ENCODE data around the gene CYP2W1.

CYP2W1 gene

DNA sequence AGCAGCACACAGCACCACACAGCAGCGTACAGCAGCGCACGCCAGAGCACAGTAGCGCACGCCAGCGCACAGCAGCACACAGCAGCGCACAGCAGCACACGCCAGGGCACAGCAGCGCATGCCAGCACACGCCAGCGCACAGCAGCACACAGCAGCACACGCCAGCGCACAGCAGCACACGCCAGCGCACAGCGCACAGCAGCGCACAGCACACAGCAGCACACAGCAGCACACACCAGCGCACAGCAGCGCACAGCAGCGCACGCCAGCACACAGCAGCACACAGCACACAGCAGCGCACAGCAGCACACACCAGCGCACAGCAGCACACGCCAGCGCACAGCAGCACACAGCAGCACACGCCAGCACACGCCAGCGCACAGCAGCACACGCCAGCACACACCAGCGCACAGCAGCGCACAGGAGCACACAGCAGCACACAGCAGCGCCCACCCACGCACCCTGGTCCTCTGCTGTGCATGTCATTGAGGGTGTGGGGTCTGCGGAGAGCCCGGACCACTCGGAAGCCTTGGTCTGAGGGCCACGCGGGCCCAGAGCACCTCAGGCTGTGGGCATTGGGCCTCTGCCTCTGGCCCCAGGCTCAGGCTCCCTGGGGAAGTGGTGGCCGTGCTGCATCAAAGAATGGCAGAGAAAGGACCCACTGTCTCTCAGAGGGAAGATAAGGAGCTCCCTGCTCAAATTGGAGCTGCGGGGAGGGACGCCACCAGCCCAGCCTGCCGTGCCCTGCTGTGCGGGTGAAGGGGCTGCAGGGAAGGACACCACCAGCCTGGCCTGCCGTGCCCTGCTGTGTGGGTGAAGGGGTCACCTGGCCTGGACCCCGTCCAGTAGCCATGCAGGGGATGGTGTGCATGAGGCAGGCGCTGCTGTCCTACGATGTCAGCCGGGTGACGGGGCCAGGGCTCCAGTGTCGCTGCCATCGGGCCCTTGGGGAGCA is 33.9 kb downstream of the CYP2W1 start:
- no peak for DNase-seq

DNA sequence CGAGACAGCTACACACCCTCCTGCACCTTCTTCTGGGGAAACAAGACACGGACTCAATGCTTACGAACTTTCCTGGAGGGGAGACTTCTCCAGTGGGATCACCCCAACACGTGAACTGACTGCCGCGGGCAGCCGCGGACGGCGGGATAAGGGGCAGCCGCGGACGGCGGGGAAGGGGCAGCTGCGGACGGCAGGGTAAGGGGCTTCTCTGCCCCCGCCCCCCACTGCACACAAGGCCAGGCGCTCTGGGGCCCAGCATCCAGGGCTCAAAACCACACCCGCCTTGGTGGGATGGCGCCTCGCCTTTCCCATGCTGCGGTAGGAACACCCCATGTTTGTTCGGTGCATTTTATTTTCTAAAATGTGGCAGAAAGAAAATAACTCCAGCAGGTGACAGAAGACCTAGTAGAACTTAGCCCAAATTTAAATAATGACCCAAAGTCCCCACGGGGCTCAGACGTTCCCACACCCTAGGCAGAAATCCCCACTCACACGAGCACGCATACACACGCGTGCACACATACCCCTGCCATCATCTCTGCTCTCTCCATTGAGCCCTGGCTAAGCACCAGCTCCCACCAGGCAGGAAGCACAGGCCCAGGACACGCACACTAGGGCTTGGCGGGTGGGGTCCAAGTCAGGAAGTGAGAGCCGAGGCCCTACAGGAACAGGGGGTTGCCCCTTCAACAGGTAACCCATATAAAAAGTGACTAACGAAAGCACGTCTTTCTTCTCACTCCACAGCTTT is 34.8 kb downstream of the CYP2W1 start:
- DNase-seq, result no peak

DNA sequence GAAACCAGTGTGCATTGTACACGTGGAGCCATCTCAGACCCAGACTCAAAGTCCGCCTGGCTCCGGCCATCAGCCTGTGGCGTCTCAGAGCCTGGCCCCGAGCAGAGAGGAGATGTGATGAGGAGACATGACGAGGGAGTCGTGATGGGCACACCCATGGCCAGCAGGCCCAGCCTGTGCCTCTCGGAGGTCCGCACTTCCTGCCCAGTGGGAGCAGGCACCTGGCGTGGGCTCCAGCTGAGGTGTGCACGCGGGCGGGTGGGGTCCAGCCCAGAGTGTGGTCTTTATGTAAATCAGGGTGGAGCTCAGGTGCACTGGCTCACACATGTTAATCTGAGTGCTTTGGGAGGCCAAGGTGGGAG is 35.3 kb downstream of the CYP2W1 start:
- no peak for DNase-seq

DNA sequence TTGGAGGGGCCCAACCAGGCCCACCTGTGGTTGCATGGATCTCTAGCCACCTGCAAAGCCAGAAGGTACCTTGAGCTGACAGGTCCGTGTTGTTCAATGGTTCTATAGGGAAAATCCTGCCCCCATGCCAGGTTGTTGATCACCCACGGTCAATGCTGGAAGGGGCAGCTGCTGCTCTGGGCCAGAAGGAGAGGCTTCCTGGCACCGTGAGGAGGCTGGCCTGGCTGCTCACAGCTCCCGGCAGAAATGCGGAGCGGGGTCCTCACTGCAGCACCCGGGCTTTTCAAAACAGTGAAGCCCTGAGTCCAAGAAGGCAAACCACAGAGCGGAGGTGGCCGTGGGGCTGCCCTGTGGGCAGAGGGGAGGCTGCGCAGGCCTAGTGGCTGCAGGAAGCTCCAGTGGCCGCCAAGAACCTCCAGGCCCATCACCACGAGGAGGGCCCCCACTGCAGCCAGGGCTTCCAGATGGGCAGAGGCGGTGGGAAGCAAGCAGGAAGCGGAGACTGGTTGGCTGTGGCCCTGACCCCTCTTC is 36.3 kb downstream of the CYP2W1 start:
- DNase-seq, result no peak

- no peak for DNase-seq
Observed at GRCh38 chr7:1019789-1020610, 37.0 kb downstream of the CYP2W1 start.

DNA sequence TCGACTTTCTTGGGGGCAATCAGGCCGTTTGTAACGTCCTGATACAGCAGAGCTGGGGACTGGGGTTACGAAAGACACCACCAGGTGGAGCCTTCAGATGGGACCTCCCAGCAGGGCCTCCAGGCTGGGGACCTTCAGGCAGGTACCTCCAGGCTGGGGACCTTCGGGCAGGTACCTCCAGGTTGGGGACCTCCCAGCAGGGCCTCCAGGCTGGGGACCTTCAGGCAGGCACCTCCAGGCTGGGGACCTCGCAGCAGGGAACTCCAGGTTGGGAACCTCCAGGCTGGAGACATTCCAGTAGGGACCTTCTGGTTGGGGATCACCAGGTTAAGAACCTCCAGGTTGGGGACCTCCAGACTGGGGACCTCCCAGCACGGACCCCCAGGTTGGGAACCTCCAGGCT is 37.9 kb downstream of the CYP2W1 start:
- DNase-seq, result no peak

GRCh38 chr7:1021366-1021765 is 38.4 kb downstream of the CYP2W1 start:
- no peak for DNase-seq

- no peak for DNase-seq
Observed at GRCh38 chr7:1021931-1022330, 39.0 kb downstream of the CYP2W1 start.

GRCh38 chr7:1022356-1022755 is 39.4 kb downstream of the CYP2W1 start:
- DNase-seq, result no peak

DNA sequence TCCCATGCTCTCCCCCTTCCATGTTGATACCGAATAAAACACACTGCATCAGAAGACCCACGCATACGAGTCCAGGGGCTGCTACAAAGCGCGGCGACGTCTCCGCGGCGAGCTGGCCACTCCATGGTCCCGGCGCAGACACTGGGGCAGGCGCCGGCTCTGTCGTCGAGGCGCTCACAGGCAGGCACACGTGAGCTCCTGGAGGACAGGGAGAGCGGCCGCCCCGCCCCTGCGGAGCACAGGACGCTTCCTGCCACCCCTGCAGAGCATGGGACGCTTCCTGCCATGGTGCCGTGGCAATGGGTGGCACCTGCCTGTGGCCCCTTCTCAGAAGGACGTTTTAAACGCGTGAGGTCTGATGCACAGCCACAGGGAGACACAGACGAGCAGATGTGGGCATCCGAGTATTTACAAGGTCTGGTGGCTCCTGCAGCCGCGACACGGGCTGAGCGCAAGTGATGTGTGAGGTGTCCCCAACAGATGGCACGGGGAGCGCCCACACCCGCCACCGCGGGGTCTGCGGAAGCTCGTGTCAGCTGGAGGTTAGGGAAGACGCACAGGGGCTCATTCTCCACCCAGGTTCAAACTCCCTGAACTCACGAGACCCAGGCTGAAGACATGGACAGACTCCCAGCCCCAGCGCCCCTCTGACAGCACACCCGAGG is 40.0 kb downstream of the CYP2W1 start:
- DNase-seq, result no peak

GRCh38 chr7:1024331-1024841 is 41.4 kb downstream of the CYP2W1 start:
- no peak for DNase-seq

GRCh38 chr7:1024876-1025742 is 42.1 kb downstream of the CYP2W1 start:
- no peak for DNase-seq

DNA sequence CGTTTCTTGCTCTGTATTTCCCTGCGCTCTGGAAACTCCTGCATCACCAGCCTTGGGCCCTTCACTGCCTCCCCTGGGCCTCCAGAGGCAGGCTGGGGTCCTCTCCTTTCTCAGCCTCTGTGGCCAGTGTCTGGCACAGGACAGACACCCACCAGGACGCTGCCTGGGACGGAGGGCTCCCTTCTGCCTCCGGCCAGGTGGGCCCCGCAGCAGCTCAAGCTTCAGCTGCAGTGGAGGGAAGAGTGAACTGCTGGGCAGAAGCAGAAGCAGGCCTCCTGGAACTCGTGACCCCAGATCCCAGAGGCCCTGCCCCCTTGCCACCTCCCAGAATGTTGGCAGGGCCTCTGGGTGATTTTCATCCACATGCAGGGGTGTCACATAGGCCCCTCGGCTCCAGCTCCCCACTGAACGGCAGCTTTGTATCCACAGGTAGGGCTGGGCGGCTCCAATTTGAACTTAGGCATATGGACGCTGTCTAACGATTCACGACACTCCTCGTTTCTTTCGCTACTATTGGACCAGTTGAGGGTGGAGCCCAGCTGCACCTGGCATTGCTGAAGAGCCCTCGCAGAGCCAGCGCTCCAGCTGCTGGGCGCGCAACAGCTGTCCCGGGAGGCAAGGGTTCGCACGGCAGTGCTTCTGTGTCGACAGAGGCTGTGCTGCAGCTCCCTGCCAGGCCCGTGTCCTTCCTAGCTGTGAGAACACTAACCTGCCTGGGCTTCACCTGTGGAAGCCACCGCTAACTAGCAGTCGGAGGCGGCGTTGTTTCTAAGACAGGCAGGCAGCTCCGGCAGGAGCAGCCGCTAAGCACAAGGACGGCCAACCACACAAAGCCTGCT is 43.0 kb downstream of the CYP2W1 start:
- peak; percentile 63 for DNase-seq

- DNase-seq, result no peak
Observed at GRCh38 chr7:1026721-1027161, 43.8 kb downstream of the CYP2W1 start.

DNA sequence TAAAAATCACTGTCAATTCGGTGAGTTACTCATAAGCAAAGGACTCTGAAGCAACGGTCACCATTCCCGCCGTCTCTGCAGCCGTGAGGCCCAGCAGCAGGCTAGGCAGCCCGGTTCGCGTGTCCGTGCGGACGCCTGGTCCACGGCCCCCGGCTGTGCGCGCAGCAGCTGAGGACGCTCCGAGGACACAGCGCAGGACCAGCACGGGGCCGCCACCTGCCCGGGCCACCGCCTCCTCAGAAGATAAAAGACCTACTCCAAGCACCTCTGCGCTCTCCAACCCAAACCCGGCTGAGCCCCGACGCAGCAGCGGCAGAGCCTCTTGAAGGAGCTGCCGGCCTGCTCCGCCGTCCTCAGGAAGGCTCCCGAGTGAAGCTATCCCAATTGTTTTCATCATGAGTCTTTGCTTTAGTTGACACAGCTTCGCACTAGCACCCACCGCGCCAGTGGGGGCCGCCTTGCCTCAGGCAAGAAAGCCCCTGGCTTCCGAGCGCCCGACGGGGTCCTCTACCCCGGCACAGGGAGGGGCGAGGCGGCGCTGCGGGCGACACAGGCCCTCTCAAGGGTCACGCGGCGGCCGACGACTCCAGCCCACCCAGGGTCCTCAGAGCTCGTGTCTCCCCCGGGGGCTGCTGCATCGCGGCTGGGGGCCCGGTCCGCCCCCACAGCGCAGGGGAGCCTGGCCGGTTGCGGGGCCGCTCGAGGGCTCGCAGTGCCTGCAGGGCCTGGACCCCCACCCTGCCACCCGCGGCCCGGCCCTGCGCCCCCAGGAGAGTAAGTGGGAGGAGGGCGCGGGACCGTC is 44.5 kb downstream of the CYP2W1 start:
- DNase-seq, result peak; percentile 52

DNA sequence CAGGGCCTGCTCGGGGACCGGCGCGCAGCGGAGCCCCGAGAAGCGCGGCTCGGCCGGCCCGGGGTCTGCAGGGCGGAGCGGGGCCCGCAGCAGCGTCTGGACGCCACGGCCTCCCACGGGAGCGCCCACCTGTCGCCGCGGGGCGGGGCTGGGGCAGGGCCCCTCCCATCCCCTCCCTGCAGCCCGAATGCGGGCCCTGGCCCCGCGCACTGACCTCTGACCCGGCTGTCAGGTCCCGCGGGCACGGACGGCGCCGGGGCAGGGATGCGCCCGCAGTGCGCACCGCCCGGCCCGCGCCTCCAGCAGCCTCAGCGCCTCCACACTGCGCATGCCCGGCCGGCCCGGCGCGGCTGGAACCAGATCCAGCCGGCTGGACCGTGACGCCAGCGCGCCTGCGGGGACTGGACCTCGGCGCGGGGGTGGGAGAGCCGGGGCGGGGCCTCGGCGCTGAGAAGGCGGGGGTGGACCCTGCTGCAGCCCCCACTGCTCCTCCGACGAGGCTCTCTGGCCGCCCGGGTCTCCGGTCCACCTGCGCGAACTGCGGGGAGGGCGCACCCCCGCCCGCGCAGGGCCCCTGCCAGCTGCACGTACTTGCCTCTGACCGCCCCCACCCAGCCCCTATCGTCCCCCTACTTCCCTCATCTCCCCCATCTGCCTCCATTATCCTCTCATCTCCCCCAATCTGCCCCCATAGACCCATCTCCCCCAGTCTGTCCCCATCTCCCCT is 45.2 kb downstream of the CYP2W1 start:
- DNase-seq, result peak; percentile 94

DNA sequence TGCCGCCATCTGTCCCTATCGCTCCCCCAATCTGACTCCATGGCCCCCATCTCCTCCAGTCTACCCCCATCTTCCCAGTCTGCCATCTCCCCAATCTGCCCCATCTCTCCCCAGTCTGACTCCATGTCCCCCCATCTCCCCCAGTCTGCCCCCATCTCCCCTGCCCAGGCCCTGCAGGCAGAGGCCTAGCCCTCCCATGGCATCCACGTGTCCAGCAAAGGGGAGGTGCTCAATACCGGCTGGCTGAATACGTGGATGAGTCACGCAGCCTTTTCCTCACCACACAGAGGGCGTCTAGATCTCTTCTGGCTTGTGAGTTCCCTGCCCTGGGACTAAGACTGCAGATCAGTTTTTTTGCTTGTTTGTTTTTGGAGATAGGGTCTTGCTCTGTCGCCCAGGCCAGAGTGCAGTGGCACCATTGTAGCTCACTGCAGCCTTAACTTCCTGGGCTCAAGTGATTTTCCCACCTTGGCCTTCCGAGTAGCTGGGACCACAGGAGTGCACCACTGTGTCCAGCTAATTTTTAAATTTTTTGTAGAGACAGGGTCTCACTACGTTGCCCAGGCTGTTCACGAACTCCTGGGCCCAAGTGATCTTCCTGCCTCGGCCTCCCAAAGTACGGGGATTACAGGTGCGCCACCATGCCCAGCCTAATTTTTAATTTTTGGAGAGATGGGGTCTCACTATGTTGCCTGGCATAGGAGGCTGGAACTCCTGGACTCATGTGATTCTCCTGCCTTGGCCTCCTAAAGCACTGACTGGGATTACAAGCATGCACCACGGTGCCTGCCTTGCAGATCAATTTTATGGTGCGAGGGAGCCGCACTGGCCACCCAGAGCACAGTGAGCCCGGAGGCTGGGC is 46.0 kb downstream of the CYP2W1 start:
- peak; percentile 82 for DNase-seq
